AG04449 (cell line): ENCODE measurements around the gene RAET1L.

Experiments
- CTCF ChIA-PET: fragments of 350-600 bp; formaldehyde crosslinking; extraction: SDS; loops from one replicate; lab custom pipeline; 2021; ENCODE audit warnings: antibody characterized with exemption; lab: Yijun Ruan, JAX
- POLR2A ChIA-PET: fragments of 400-600, 350-600 bp; formaldehyde crosslinking; extraction: SDS; loops from one replicate; lab custom pipeline; 2020; ENCODE audit warnings: antibody characterized with exemption, inconsistent platforms; lab: Yijun Ruan, JAX
- DNase-seq: peaks from one replicate; pipeline ENCODE4 v3.0.0-alpha.2; 2010; ENCODE audit warnings: low read depth, low spot score
- H3K4me3 ChIP-seq: 2 replicates; pipeline ENCODE4 v1.5.1; 2011; ENCODE audit warnings: low read depth, mild to moderate bottlenecking, control low read depth, low read length
- CTCF ChIP-seq: IDR thresholded peaks from one replicate; pipeline ENCODE4 v1.5.1; 2011; ENCODE audit warnings: mild to moderate bottlenecking, moderate library complexity, low read length, control low read depth, inconsistent platforms; ENCODE audit not compliant: insufficient read depth; ENCODE audit errors: missing control alignments

The RAET1L gene

GRCh38 chr6:150050846-150051245 lies 25.5 kb upstream of the RAET1L start:
- CTCF ChIA-PET: interaction anchor here (2.0 kb wide), 1 partner anchor 20 kb away, joined by 8 read pairs; no protein-coding TSS in a partner anchor
- DNase-seq: no peak
- H3K4me3 ChIP-seq: no peak overlapping the region
- no peak for TF ChIP-seq CTCF
- POLR2A ChIA-PET: no interaction called here

- DNase-seq: no peak
- ChIA-PET POLR2A (no interaction called here), CTCF (no interaction called here)
- no peak overlapping the region for H3K4me3 ChIP-seq
- no peak for TF ChIP-seq CTCF
These were observed 22.8 kb upstream of the RAET1L start for GRCh38 chr6:150048099-150048498.

- no peak overlapping the region for H3K4me3 ChIP-seq
- POLR2A ChIA-PET: no interaction called here
- CTCF ChIA-PET: no interaction called here
- DNase-seq: no peak
- no peak for TF ChIP-seq CTCF
These were observed 21.6 kb upstream of the RAET1L start for GRCh38 chr6:150046943-150047342.

GRCh38 chr6:150044621-150045145 lies 19.4 kb upstream of the RAET1L start:
- H3K4me3 ChIP-seq: no peak overlapping the region
- ChIA-PET POLR2A (no interaction called here), CTCF (no interaction called here)
- DNase-seq: no peak
- TF ChIP-seq CTCF: no peak

GRCh38 chr6:150043501-150044412 lies 18.4 kb upstream of the RAET1L start:
- TF ChIP-seq CTCF: no peak
- no peak for DNase-seq
- no peak overlapping the region for H3K4me3 ChIP-seq
- CTCF ChIA-PET: no interaction called here
- POLR2A ChIA-PET: no interaction called here

GRCh38 chr6:150043096-150043495 lies 17.8 kb upstream of the RAET1L start:
- POLR2A ChIA-PET: no interaction called here
- H3K4me3 ChIP-seq: no peak overlapping the region
- no peak for TF ChIP-seq CTCF
- DNase-seq: no peak
- CTCF ChIA-PET: no interaction called here
